Coronary artery (tissue), 2 donors: ENCODE data around the gene GRIK4.
"Not testable (repeated sequence)": the region's sequence is repeated elsewhere in the genome, so short reads cannot be mapped to it uniquely, and the experiment has no call there.

ENCODE experiments used
- DNase-seq: peaks from one replicate; pipeline ENCODE4 v3.0.0-alpha.2; 2017; ENCODE audit warnings: low spot score
- H3K27ac ChIP-seq, 2 donors: fragments of 200-600 bp; sonication (generic); one replicate each; pipeline ENCODE4 v1.5.1; 2016 to 2019
- H3K4me3 ChIP-seq: fragments of 200-600 bp; sonication (generic); 2 replicates; pipeline ENCODE4 v1.5.1; 2016; ENCODE audit warnings: mild to moderate bottlenecking, moderate library complexity
- CTCF ChIP-seq: fragments of 200-600 bp; sonication (generic); IDR thresholded peaks from one replicate; pipeline ENCODE4 v1.5.1; 2019; ENCODE audit warnings: antibody characterized with exemption

GRIK4 gene

GRCh38 chr11:120499088-120499487 lies 12.5 kb upstream of the GRIK4 start:
- no peak for DNase-seq
- H3K4me3 ChIP-seq, result no peak overlapping the region
- no peak overlapping the region for H3K27ac ChIP-seq
- no peak for TF ChIP-seq CTCF

- no peak for TF ChIP-seq CTCF
- no peak for DNase-seq
- no peak overlapping the region for H3K27ac ChIP-seq
- H3K4me3 ChIP-seq, result no peak overlapping the region
Measured at GRCh38 chr11:120499859-120500258, 11.7 kb upstream of the GRIK4 start.

DNA sequence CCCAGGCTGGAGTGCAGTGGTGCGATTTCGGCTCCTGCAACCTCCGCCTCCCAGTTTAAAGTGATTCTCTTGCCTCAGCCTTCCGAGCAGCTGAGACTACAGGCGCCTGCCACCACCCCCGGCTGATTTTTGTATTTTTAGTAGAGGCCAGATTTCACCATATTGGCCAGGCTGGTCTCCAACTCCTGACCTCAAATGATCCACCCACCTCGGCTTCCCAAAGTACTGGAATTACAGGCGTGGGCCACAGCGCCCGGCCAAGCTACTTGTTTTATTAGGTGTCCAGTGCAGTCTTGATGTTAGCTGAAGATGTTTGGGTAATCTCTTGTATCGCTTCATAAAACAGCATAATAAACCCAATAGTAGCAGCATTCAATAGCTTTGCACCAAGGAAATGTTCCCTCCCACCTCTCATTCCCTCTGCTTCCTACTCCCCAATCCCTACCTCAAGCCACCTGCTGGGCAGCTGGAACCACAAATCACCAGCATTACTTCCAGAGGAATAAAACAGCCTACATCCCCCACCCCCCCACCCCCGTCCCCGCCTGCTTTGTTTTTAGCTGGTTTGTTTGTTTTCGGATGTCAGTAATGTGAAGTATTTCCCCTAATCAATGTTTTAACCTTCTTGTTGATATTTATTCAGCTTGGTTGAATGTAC lies 11.0 kb upstream of the GRIK4 start:
- TF ChIP-seq CTCF, result no peak
- DNase-seq, result no peak
- no peak overlapping the region for H3K4me3 ChIP-seq
- no peak overlapping the region for H3K27ac ChIP-seq

- Histone ChIP-seq H3K27ac (no peak overlapping the region), H3K4me3 (no peak overlapping the region)
- DNase-seq, result no peak
- no peak for TF ChIP-seq CTCF
Measured at GRCh38 chr11:120501440-120501839, 10.1 kb upstream of the GRIK4 start.

DNA sequence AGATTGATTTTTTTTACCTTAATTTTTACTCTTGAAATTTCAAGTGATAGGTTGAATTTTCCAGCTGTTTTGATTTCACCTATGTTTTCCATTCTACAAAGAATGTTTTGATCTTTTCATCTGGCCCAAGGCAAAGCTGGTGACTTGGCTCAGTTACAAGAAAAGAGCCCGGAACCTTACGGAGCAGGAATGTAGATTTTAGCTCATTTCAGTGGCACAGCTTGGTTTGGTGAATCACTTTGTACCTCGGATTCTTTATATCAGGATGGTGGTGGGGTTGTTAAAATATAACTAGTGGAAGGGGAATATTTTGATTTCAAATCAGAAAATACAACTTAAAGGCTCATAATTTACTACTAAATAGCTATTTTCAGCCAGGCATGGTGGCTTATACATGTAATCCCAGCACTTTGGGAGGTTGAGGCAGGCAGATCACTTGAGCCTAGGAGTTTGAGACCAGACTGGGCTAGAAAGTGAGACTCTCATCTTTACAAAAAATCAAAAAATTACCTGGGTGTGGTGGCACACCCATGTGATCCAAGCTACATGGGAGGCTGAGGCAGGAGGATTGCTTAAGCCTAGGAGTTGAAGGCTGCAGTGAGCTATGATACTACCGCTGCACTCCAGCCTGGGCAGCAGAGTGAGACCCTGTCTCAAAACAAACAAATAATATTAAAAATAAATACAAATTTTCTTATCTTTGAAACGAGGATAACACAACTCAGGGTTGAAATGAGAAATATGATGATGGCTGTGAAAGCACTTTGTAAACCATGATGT lies 9.4 kb upstream of the GRIK4 start:
- no peak for DNase-seq
- no peak for TF ChIP-seq CTCF
- H3K27ac ChIP-seq, result no peak overlapping the region

GRCh38 chr11:120503529-120503928 lies 8.0 kb upstream of the GRIK4 start:
- not testable (repeated sequence) for H3K4me3 ChIP-seq

More for the DNA sequence above, 9.4 kb upstream of the GRIK4 start:
- H3K4me3 ChIP-seq, result no peak overlapping the region

GRCh38 chr11:120505801-120506425 lies 5.6 kb upstream of the GRIK4 start:
- no peak overlapping the region for H3K27ac ChIP-seq
- no peak overlapping the region for H3K4me3 ChIP-seq
- no peak for DNase-seq
- TF ChIP-seq CTCF, result no peak

More at GRCh38 chr11:120503529-120503928, 8.0 kb upstream of the GRIK4 start:
- H3K27ac ChIP-seq, DNase-seq: not testable (repeated sequence)
